H9 (cell line): ENCODE data around the gene PITPNM1. TPM values are rescaled to one million over a fixed set of nuclear protein-coding genes. Genes with fewer than 3 reads are reported as not detected.

Source experiments
- DNase-seq: peaks from one replicate; pipeline ENCODE4 v3.0.0-alpha.2; 2017
- H2AFZ ChIP-seq: one replicate; pipeline ENCODE4 v1.6.1; 2013; ENCODE audit warnings: mild to moderate bottlenecking, low read length, control low read depth, moderate library complexity
- H2AK5ac ChIP-seq: 2 replicates; pipeline ENCODE4 v1.6.1; 2013; ENCODE audit warnings: low read length, control low read depth, mixed read lengths; ENCODE audit not compliant: insufficient read length
- H2BK120ac ChIP-seq: one replicate; pipeline ENCODE4 v1.6.1; 2013; ENCODE audit warnings: low read depth, mild to moderate bottlenecking, low read length, control low read depth, inconsistent platforms; ENCODE audit not compliant: poor library complexity, severe bottlenecking
- H2BK12ac ChIP-seq: 2 replicates; pipeline ENCODE4 v1.6.1; 2013; ENCODE audit warnings: low read length, control low read depth, mixed read lengths, low read depth; ENCODE audit not compliant: insufficient read length
- H2BK15ac ChIP-seq: 2 replicates; pipeline ENCODE4 v1.6.1; 2013; ENCODE audit warnings: low read depth, low read length, control low read depth
- H2BK20ac ChIP-seq: one replicate; pipeline ENCODE4 v1.6.1; 2013; ENCODE audit warnings: low read depth, mild to moderate bottlenecking, low read length, control low read depth, inconsistent platforms; ENCODE audit not compliant: poor library complexity, severe bottlenecking
- H2BK5ac ChIP-seq: 2 replicates; pipeline ENCODE4 v1.6.1; 2013; ENCODE audit warnings: low read length, control low read depth, mixed read lengths; ENCODE audit not compliant: insufficient read length
- H3K14ac ChIP-seq: 2 replicates; pipeline ENCODE4 v1.6.1; 2013; ENCODE audit warnings: low read length, control low read depth; ENCODE audit not compliant: insufficient read depth
- H3K18ac ChIP-seq: 2 replicates; pipeline ENCODE4 v1.6.1; 2013; ENCODE audit warnings: low read depth, mild to moderate bottlenecking, mixed read lengths, low read length, control low read depth; ENCODE audit not compliant: insufficient read length
- H3K23ac ChIP-seq: 2 replicates; pipeline ENCODE4 v1.6.1; 2013; ENCODE audit warnings: low read length, control low read depth, mixed read lengths, low read depth; ENCODE audit not compliant: insufficient read length
- H3K23me2 ChIP-seq: 2 replicates; pipeline ENCODE4 v1.6.1; 2013; ENCODE audit warnings: low read depth, mild to moderate bottlenecking, mixed read lengths, low read length, control low read depth; ENCODE audit not compliant: insufficient read length, poor library complexity, severe bottlenecking
- H3K27ac ChIP-seq: 2 replicates; pipeline ENCODE4 v1.5.1; 2013; ENCODE audit warnings: low read length, control low read depth, mixed read lengths, low read depth; ENCODE audit not compliant: insufficient read length
- H3K27me3 ChIP-seq: 2 replicates; pipeline ENCODE4 v1.6.1; 2013; ENCODE audit warnings: low read length, control low read depth, inconsistent platforms; ENCODE audit not compliant: insufficient read depth
- H3K4ac ChIP-seq: 2 replicates; pipeline ENCODE4 v1.6.1; 2013; ENCODE audit warnings: low read depth, mild to moderate bottlenecking, control low read depth, inconsistent platforms, low read length, moderate library complexity
- H3K4me1 ChIP-seq: 2 replicates; pipeline ENCODE4 v1.6.1; 2013; ENCODE audit warnings: low read length, control low read depth, inconsistent platforms; ENCODE audit not compliant: insufficient read depth
- H3K4me2 ChIP-seq: 2 replicates; pipeline ENCODE4 v1.6.1; 2013; ENCODE audit warnings: low read length, control low read depth, mixed read lengths; ENCODE audit not compliant: insufficient read length, insufficient read depth
- H3K56ac ChIP-seq: 2 replicates; pipeline ENCODE4 v1.6.1; 2013; ENCODE audit warnings: low read depth, mild to moderate bottlenecking, mixed read lengths, low read length, control low read depth; ENCODE audit not compliant: insufficient read length
- H3K79me1 ChIP-seq: 2 replicates; pipeline ENCODE4 v1.6.1; 2013; ENCODE audit warnings: low read depth, mild to moderate bottlenecking, moderate library complexity, low read length, control low read depth, inconsistent platforms; ENCODE audit not compliant: insufficient read depth, poor library complexity, severe bottlenecking
- H3K79me2 ChIP-seq: 2 replicates; pipeline ENCODE4 v1.6.1; 2013; ENCODE audit warnings: low read length, control low read depth, inconsistent platforms; ENCODE audit not compliant: insufficient read depth
- H3K9ac ChIP-seq: 2 replicates; pipeline ENCODE4 v1.6.1; 2013; ENCODE audit warnings: low read length, control low read depth, mixed read lengths; ENCODE audit not compliant: insufficient read length; ENCODE audit errors: extremely low read depth
- H3K9me3 ChIP-seq: one replicate; pipeline ENCODE4 v1.6.1; 2013; ENCODE audit warnings: low read depth, low read length, inconsistent platforms; ENCODE audit not compliant: control insufficient read depth
- H3T11ph ChIP-seq: one replicate; pipeline ENCODE4 v1.6.1; 2013; ENCODE audit warnings: mild to moderate bottlenecking, low read length, control low read depth, inconsistent platforms
- H4K20me1 ChIP-seq: one replicate; pipeline ENCODE4 v1.6.1; 2013; ENCODE audit not compliant: control insufficient read depth, insufficient read length, insufficient read depth
- H4K5ac ChIP-seq: 2 replicates; pipeline ENCODE4 v1.6.1; 2013; ENCODE audit warnings: low read depth, mild to moderate bottlenecking, mixed read lengths, low read length, control low read depth; ENCODE audit not compliant: insufficient read length
- H4K8ac ChIP-seq: replicated peaks from 2 replicates; pipeline ENCODE4 v1.6.1; 2013; ENCODE audit warnings: low read length, control low read depth, mixed read lengths, low read depth; ENCODE audit not compliant: insufficient read length
- H4K91ac ChIP-seq: 2 replicates; pipeline ENCODE4 v1.6.1; 2013; ENCODE audit warnings: low read depth, mild to moderate bottlenecking, moderate library complexity, mixed read lengths, low read length, control low read depth; ENCODE audit not compliant: insufficient read length
- H3K27ac Mint-ChIP-seq, 3 experiments: 2 replicates in 2 of 3; 3 replicates in 1 of 3; pipeline ENCODE4 v1.8.0; 2020 to 2021; ENCODE audit warnings: mixed read lengths in 3 of 3, mild to moderate bottlenecking in 1 of 3, moderate library complexity in 1 of 3
- H3K27me3 Mint-ChIP-seq: 2 replicates; pipeline ENCODE4 v1.8.0; 2021; ENCODE audit warnings: low read depth, mild to moderate bottlenecking, moderate library complexity, mixed read lengths
- H3K36me3 Mint-ChIP-seq, 3 experiments: 2 replicates in 2 of 3; 3 replicates in 1 of 3; pipeline ENCODE4 v1.8.0; 2020 to 2021; ENCODE audit warnings: low read depth in 3 of 3, mixed read lengths in 3 of 3; ENCODE audit not compliant: insufficient read depth in 1 of 3
- H3K4me1 Mint-ChIP-seq, 2 experiments: 2 replicates each; pipeline ENCODE4 v1.8.0; 2020; ENCODE audit warnings: mixed read lengths in 2 of 2
- H3K4me3 Mint-ChIP-seq, 2 experiments: 2 replicates in 1 of 2; 3 replicates in 1 of 2; pipeline ENCODE4 v1.8.0; 2020 to 2021; ENCODE audit warnings: mild to moderate bottlenecking in 2 of 2, mixed read lengths in 2 of 2, moderate library complexity in 1 of 2
- H3K9me3 Mint-ChIP-seq, 2 experiments: 2 replicates in 1 of 2; 3 replicates in 1 of 2; pipeline ENCODE4 v1.8.0; 2020; ENCODE audit warnings: mild to moderate bottlenecking in 2 of 2, mixed read lengths in 2 of 2, moderate library complexity in 1 of 2
- CTCF ChIP-seq: fragments of 200-600 bp; sonication (generic); conservative IDR thresholded peaks from 3 replicates; pipeline ENCODE4 v1.8.0; 2021; ENCODE audit warnings: antibody characterized with exemption, mild to moderate bottlenecking
- WGBS: extraction: QIAGEN DNeasy Blood & Tissue Kit; methylation state at CpG from one replicate; pipeline ENCODE4 v1.1.7; 2013; ENCODE audit warnings: missing lambda C conversion rate, low lambda C conversion rate, mixed read lengths; ENCODE audit not compliant: insufficient read length; ENCODE audit errors: extremely low coverage; 5-methylcytosine and 5-hydroxymethylcytosine counted together
- total RNA-seq: library from RNA; stranded (reverse); gene quantifications from 2 replicates; pipeline ENCODE4 v1.2.1, GENCODE V29; 2021

PITPNM1 gene
- total RNA-seq, 1 experiment from 2014 or later: 43.5 TPM

DNA sequence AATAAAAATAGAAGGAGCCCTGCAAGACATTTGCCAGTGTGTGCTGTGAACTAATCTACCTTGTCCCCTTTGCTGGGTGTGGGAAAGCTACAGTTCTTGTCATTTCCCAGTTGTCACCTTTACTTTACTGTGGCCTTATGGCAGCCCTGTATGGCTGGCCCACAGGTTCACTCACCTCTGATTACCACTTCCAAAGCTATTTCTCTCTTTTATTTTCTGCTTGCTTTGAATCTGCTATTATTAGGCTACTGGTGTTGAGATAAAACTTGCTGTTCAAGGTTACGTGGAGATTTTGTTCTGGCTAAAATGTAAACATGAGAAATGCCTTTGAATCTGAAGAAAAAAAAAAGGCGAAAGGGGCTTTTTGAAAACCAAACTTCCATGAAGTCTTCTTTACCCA, 27.7 kb upstream of the PITPNM1 start:
- Histone ChIP-seq H4K5ac (no peak overlapping the region), H2AFZ (no peak overlapping the region), H2BK20ac (no peak overlapping the region), H2BK15ac (no peak overlapping the region), H3T11ph (no peak overlapping the region), H3K23me2 (no peaks in the 10 kb centered on the region), H3K79me2 (no peaks in the 10 kb centered on the region), H3K4me2 (no peak overlapping the region), H2BK5ac (no peak overlapping the region), H3K79me1 (no peaks in the 10 kb centered on the region), H3K14ac (no peak overlapping the region), H4K8ac (no peak overlapping the region), H3K9me3 (peaks cover 13% of the 10 kb centered on the region), H3K27me3 (no peaks in the 10 kb centered on the region), H3K4ac (no peak overlapping the region), H3K4me1 (no peaks in the 10 kb centered on the region), H4K20me1 (no peaks in the 10 kb centered on the region), H2BK12ac (no peak overlapping the region), H3K9ac (no peak overlapping the region), H3K56ac (no peak overlapping the region), H4K91ac (no peak overlapping the region), H3K27ac (no peak overlapping the region), H2BK120ac (no peak overlapping the region), H2AK5ac (no peak overlapping the region), H3K23ac (no peak overlapping the region), H3K18ac (no peak overlapping the region)
- no peak overlapping the region for H3K4me3 Mint-ChIP-seq
- H3K36me3 Mint-ChIP-seq: peaks cover 4 to 8% (median 4%) of the 10 kb centered on the region in 3 experiments; a peak in 5 of 7 replicates
- H3K9me3 Mint-ChIP-seq: peaks cover 40 to 43% of the 10 kb centered on the region in 2 experiments
- H3K4me1 Mint-ChIP-seq: 0 out of 4 replicates have a peak, but pooled peaks cover 0 to 8% of the 10 kb centered on the region in 2 experiments
- no peak for DNase-seq
- no CpG with 5 or more reads among the region's 2 CpGs for WGBS
- H3K27ac Mint-ChIP-seq: no peak overlapping the region
- no peak for TF ChIP-seq CTCF
- H3K27me3 Mint-ChIP-seq: peaks cover 18% of the 10 kb centered on the region
